ENCODE data around the gene CRK. TPM values are rescaled to one million over a fixed set of nuclear protein-coding genes. Genes with fewer than 3 reads are reported as not detected.

CRK gene
- total RNA-seq, result 19.8 and 24.2 TPM in 2 replicates

- peaks cover 22% of the 10 kb centered on the region for H3K36me3 Mint-ChIP-seq (ENCODE audit: low read depth)
- peak; percentile 99 for DNase-seq (ENCODE audit: low spot score)
- intact Hi-C loops (cut with micrococcal nuclease), result loop anchor here (1.0 to 5.0 kb wide), 7 partner anchors 35 to 261 kb away; partner anchors contain the start of genes INPP5K, PITPNA, RILP and YWHAE
- peaks cover 13% of the 10 kb centered on the region for H3K27me3 Mint-ChIP-seq (ENCODE audit: insufficient read depth)
- peak within 1 kb of the TSS; percentile 92 for H3K4me3 Mint-ChIP-seq
- H3K4me1 Mint-ChIP-seq (ENCODE audit: low read depth), result peaks cover 29% of the 10 kb centered on the region
- H3K27ac Mint-ChIP-seq, result peak within 1 kb of the TSS; percentile 90
- no peaks in the 10 kb centered on the region for H3K9me3 Mint-ChIP-seq
Measured at GRCh38 chr17:1455797-1456599, at the start of gene CRK. Gene CRK (minus strand): TSS chr17:1456232. CDS start chr17:1456117, 115 bp downstream.

DNA sequence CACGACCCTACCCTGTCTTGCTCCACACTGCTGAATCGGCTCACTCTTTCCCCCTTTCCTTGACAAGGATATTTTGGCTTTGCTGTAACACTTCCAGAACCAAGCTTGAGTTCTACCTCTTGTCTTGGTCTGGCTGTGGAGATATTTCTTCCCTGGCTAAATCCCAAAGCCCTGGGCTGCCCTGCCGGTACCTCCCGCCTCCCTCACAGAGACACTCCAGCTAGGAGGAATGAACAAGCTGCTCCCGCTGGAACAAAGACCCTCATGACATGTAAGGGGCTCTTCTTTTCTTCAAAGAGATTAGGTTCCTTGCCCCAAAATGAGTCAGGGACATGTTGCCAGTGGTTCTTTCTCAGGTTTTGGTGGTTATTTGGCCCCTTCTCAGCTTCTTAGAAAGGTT, 49.6 kb upstream of the CRK start:
- H3K36me3 Mint-ChIP-seq (ENCODE audit: low read depth), result peaks cover 13% of the 10 kb centered on the region
- H3K4me3 Mint-ChIP-seq, result no peak overlapping the region
- H3K27me3 Mint-ChIP-seq (ENCODE audit: insufficient read depth), result no peaks in the 10 kb centered on the region
- no peaks in the 10 kb centered on the region for H3K9me3 Mint-ChIP-seq
- H3K27ac Mint-ChIP-seq, result no peak overlapping the region
- DNase-seq (ENCODE audit: low spot score), result no peak
- H3K4me1 Mint-ChIP-seq (ENCODE audit: low read depth), result peaks cover 11% of the 10 kb centered on the region
- intact Hi-C loops (cut with micrococcal nuclease), result no loop called here

DNA sequence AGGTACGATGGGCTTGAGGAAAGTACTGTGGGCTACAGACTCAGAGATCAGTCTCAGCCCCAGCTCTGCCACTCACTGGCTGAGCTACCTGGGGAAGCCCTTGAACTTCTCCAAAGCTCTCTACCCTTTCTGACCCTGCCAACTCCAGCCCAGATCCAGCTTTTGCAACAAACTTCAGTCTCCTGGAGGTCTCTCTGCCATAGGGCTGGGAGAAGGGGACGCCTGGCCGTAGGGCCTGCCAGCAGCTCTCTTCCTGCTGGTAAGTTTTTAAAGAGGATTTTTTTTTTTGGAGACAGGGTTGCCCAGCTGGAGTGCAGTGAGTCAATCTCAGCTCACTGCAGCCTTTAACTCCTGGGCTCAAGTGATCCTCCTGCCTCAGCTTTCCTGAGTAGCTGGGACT, 48.8 kb upstream of the CRK start:
- H3K4me1 Mint-ChIP-seq (ENCODE audit: low read depth), result peaks cover 9% of the 10 kb centered on the region
- no peak overlapping the region for H3K27ac Mint-ChIP-seq
- no peak overlapping the region for H3K4me3 Mint-ChIP-seq
- no peak for DNase-seq (ENCODE audit: low spot score)
- intact Hi-C loops (cut with micrococcal nuclease), result no loop called here
- no peaks in the 10 kb centered on the region for H3K27me3 Mint-ChIP-seq (ENCODE audit: insufficient read depth)
- peaks cover 13% of the 10 kb centered on the region for H3K36me3 Mint-ChIP-seq (ENCODE audit: low read depth)
- no peaks in the 10 kb centered on the region for H3K9me3 Mint-ChIP-seq

GRCh38 chr17:1503699-1504098, 47.7 kb upstream of the CRK start:
- H3K4me3 Mint-ChIP-seq, result no peak overlapping the region
- H3K4me1 Mint-ChIP-seq (ENCODE audit: low read depth), result no peaks in the 10 kb centered on the region
- H3K27ac Mint-ChIP-seq, result no peak overlapping the region
- intact Hi-C loops (cut with micrococcal nuclease), result no loop called here
- no peaks in the 10 kb centered on the region for H3K27me3 Mint-ChIP-seq (ENCODE audit: insufficient read depth)
- peaks cover 10% of the 10 kb centered on the region for H3K36me3 Mint-ChIP-seq (ENCODE audit: low read depth)
- no peaks in the 10 kb centered on the region for H3K9me3 Mint-ChIP-seq
- no peak for DNase-seq (ENCODE audit: low spot score)

DNA sequence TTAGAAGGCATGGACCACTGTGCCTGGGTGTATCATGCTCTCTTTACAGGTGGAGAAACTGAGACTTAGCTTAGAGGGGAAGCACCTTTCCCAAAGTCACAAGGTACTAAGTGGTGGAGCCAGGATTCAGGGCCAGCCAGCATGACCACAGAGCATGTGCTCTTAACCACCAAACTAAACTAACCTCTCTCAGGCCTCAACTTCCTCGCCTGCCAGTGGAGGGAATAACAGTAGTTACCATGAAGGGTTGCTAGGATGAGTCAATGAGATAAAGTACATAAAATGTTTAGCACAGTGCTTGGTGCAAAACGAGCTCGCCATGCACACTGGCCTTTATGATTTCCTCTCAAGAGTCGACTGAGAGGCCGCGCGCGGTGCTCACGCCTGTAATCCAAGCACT, 42.8 kb upstream of the CRK start:
- H3K36me3 Mint-ChIP-seq (ENCODE audit: low read depth), result peaks cover 3% of the 10 kb centered on the region
- no peak for DNase-seq (ENCODE audit: low spot score)
- no peak overlapping the region for H3K27ac Mint-ChIP-seq
- H3K9me3 Mint-ChIP-seq, result no peaks in the 10 kb centered on the region
- intact Hi-C loops (cut with micrococcal nuclease), result no loop called here
- H3K27me3 Mint-ChIP-seq (ENCODE audit: insufficient read depth), result no peaks in the 10 kb centered on the region
- no peaks in the 10 kb centered on the region for H3K4me1 Mint-ChIP-seq (ENCODE audit: low read depth)
- H3K4me3 Mint-ChIP-seq, result no peak overlapping the region

GRCh38 chr17:1498233-1498632, 42.2 kb upstream of the CRK start:
- Mint-ChIP-seq H3K4me1 (ENCODE audit: low read depth) (no peaks in the 10 kb centered on the region), H3K4me3 (no peak overlapping the region), H3K9me3 (no peaks in the 10 kb centered on the region), H3K36me3 (ENCODE audit: low read depth) (peaks cover 3% of the 10 kb centered on the region), H3K27ac (no peak overlapping the region), H3K27me3 (ENCODE audit: insufficient read depth) (no peaks in the 10 kb centered on the region)
- no peak for DNase-seq (ENCODE audit: low spot score)
- intact Hi-C loops (cut with micrococcal nuclease), result no loop called here

DNA sequence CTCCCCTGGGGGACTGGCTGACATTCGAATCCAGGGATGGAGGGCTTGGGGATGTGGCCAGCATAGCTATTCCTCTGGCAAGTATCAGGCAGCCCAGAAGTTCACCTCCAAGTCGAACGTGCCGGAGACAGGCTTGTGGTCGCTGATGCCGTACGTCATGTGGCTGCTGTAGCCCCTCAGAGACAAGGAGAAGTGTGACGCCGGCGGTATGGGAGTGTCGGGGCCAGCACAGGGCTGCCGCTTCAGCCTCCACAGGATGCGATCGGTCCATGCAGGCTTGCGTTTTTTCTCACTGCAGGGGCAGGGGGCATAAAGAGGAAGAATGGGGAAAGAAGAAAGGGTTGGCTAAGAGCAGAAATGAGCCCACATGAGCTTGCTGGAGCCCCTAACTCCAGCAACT, 41.8 kb upstream of the CRK start:
- intact Hi-C loops (cut with micrococcal nuclease), result no loop called here
- Mint-ChIP-seq H3K36me3 (ENCODE audit: low read depth) (peaks cover 3% of the 10 kb centered on the region), H3K9me3 (no peaks in the 10 kb centered on the region), H3K4me1 (ENCODE audit: low read depth) (no peaks in the 10 kb centered on the region), H3K27me3 (ENCODE audit: insufficient read depth) (no peaks in the 10 kb centered on the region), H3K27ac (no peak overlapping the region), H3K4me3 (no peak overlapping the region)
- DNase-seq (ENCODE audit: low spot score), result no peak

- H3K36me3 Mint-ChIP-seq (ENCODE audit: low read depth), result peaks cover 3% of the 10 kb centered on the region
- H3K9me3 Mint-ChIP-seq, result no peaks in the 10 kb centered on the region
- peaks cover 3% of the 10 kb centered on the region for H3K4me1 Mint-ChIP-seq (ENCODE audit: low read depth)
- no peak for DNase-seq (ENCODE audit: low spot score)
- H3K4me3 Mint-ChIP-seq, result no peak overlapping the region
- intact Hi-C loops (cut with micrococcal nuclease), result no loop called here
- peaks cover 2% of the 10 kb centered on the region for H3K27me3 Mint-ChIP-seq (ENCODE audit: insufficient read depth)
- no peak overlapping the region for H3K27ac Mint-ChIP-seq
Measured at GRCh38 chr17:1496869-1497268, 40.8 kb upstream of the CRK start.

DNA sequence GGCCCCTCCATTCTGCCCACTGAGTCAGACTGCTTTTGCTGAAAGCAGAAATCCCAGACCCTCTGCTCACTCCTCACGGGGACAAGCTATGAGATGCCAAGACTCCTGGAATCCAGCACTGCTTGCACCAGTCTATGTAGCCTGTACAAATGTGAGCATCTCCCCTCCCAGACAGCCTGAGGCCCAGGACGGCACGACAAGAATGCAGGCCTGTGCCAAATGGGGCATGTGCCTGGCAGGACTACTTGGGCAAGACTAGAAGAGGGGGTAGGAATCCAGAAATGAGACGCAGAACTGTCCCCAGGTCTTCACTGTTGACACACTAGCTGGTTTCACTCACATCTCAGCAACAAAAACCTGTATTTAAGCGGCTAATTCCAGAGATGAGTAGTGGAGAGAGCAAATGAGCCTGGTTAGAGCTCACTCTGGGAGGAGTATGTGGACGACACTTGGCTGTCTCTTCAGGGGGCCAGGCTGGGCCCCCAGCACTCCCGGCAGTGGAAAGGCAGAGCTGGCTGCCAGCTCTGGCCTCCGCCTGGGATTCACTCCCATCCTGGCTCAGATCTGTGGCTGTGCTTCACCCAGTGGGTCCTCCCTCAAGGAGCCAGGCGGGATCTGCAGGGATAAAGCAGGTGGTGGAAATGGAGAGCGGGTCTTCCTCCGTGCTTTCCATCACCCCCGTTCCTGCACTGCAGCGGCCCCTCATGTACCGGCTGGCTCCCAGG, 39.4 kb upstream of the CRK start:
- Mint-ChIP-seq H3K27ac (no peak overlapping the region), H3K4me3 (no peak overlapping the region), H3K27me3 (ENCODE audit: insufficient read depth) (peaks cover 3% of the 10 kb centered on the region), H3K4me1 (ENCODE audit: low read depth) (peaks cover 10% of the 10 kb centered on the region), H3K9me3 (no peaks in the 10 kb centered on the region), H3K36me3 (ENCODE audit: low read depth) (peaks cover under 1% of the 10 kb centered on the region)
- intact Hi-C loops (cut with micrococcal nuclease), result no loop called here
- DNase-seq (ENCODE audit: low spot score), result no peak

GRCh38 chr17:1494736-1495253, 38.8 kb upstream of the CRK start:
- Mint-ChIP-seq H3K4me3 (no peak overlapping the region), H3K4me1 (ENCODE audit: low read depth) (peaks cover 16% of the 10 kb centered on the region), H3K27ac (no peak overlapping the region), H3K27me3 (ENCODE audit: insufficient read depth) (peaks cover 5% of the 10 kb centered on the region), H3K36me3 (ENCODE audit: low read depth) (peaks cover 2% of the 10 kb centered on the region), H3K9me3 (no peaks in the 10 kb centered on the region)
- intact Hi-C loops (cut with micrococcal nuclease), result no loop called here
- DNase-seq (ENCODE audit: low spot score), result no peak

GRCh38 chr17:1494203-1494602, 38.2 kb upstream of the CRK start:
- H3K27me3 Mint-ChIP-seq (ENCODE audit: insufficient read depth), result peaks cover 5% of the 10 kb centered on the region
- peak overlapping the region; percentile 13 for H3K27ac Mint-ChIP-seq
- H3K4me3 Mint-ChIP-seq, result no peak overlapping the region
- H3K9me3 Mint-ChIP-seq, result no peaks in the 10 kb centered on the region
- H3K4me1 Mint-ChIP-seq (ENCODE audit: low read depth), result peaks cover 16% of the 10 kb centered on the region
- intact Hi-C loops (cut with micrococcal nuclease), result no loop called here
- DNase-seq (ENCODE audit: low spot score), result no peak
- H3K36me3 Mint-ChIP-seq (ENCODE audit: low read depth), result peaks cover 2% of the 10 kb centered on the region

GRCh38 chr17:1493291-1493980, 37.4 kb upstream of the CRK start:
- H3K27me3 Mint-ChIP-seq (ENCODE audit: insufficient read depth), result peaks cover 5% of the 10 kb centered on the region
- intact Hi-C loops (cut with micrococcal nuclease), result no loop called here
- H3K4me3 Mint-ChIP-seq, result peak overlapping the region; percentile 40
- peaks cover 2% of the 10 kb centered on the region for H3K36me3 Mint-ChIP-seq (ENCODE audit: low read depth)
- H3K27ac Mint-ChIP-seq, result peak overlapping the region; percentile 44
- H3K9me3 Mint-ChIP-seq, result no peaks in the 10 kb centered on the region
- peaks cover 16% of the 10 kb centered on the region for H3K4me1 Mint-ChIP-seq (ENCODE audit: low read depth)
- no peak for DNase-seq (ENCODE audit: low spot score)

Measured in activated T-helper 1 cell treated with anti-CD3 and anti-CD28 coated beads, Interleukin-12 subunit alpha, Interleukin-12 subunit beta, Interleukin-2, Interleukin-4 antibody, amounts not matched to agents 30 ng/mL and 10 ng/mL and 1 ng/mL, durations not matched to agents 14 hours and 24 hours and 36 hours (primary cell).